WTC11 (cell line): ENCODE data around the gene SMOC2. TPM values are rescaled to one million over a fixed set of nuclear protein-coding genes. Genes with fewer than 3 reads are reported as not detected.

Source experiments
- ATAC-seq: fragments of 200-7000 bp; cut with Tn5 transposase; 2 replicates; pipeline ENCODE4 v1.10.0; 2021; ENCODE audit warnings: mild to moderate bottlenecking, moderate library complexity
- CTCF ChIA-PET: fragments of 300-600 bp; sonication (Branson Sonifier 250); formaldehyde crosslinking; loops from one replicate; lab custom pipeline; 2021; ENCODE audit warnings: antibody characterized with exemption; lab: Charles Lee
- POLR2A ChIA-PET: fragments of 350-600 bp; sonication (Branson Sonifier 250); formaldehyde crosslinking; loops from one replicate; lab custom pipeline; 2021; ENCODE audit warnings: antibody characterized with exemption; lab: Charles Lee
- DNase-seq: peaks from one replicate; pipeline ENCODE4 v3.0.0; 2021; ENCODE audit warnings: low spot score
- H3K27ac Mint-ChIP-seq: 2 replicates; pipeline ENCODE4 v1.8.0; 2021; ENCODE audit warnings: mixed read lengths
- H3K27me3 Mint-ChIP-seq: 2 replicates; pipeline ENCODE4 v1.8.0; 2021; ENCODE audit warnings: low read depth, mild to moderate bottlenecking, moderate library complexity, mixed read lengths
- H3K36me3 Mint-ChIP-seq: 2 replicates; pipeline ENCODE4 v1.8.0; 2021; ENCODE audit warnings: mixed read lengths
- H3K4me1 Mint-ChIP-seq: 2 replicates; pipeline ENCODE4 v1.8.0; 2022; ENCODE audit warnings: mixed read lengths
- H3K4me3 Mint-ChIP-seq: 2 replicates; pipeline ENCODE4 v1.8.0; 2021; ENCODE audit warnings: mild to moderate bottlenecking, moderate library complexity, mixed read lengths
- H3K9me3 Mint-ChIP-seq: 2 replicates; pipeline ENCODE4 v1.8.0; 2021; ENCODE audit warnings: mixed read lengths
- ATF3 ChIP-seq: sonication (generic); formaldehyde crosslinking; conservative IDR thresholded peaks from 2 replicates; pipeline ENCODE4 v1.8.1; 2022; ENCODE audit warnings: mild to moderate bottlenecking, missing genetic modification reagents
- E2F1 ChIP-seq: sonication (generic); formaldehyde crosslinking; IDR thresholded peaks from 2 replicates; pipeline ENCODE4 v1.8.0; 2022; ENCODE audit warnings: mild to moderate bottlenecking, missing genetic modification reagents
- E2F5 ChIP-seq: sonication (generic); formaldehyde crosslinking; IDR thresholded peaks from 2 replicates; pipeline ENCODE4 v1.8.1; 2022; ENCODE audit warnings: mild to moderate bottlenecking, moderate library complexity, missing genetic modification reagents
- ELF4 ChIP-seq: sonication (generic); formaldehyde crosslinking; IDR thresholded peaks from 2 replicates; pipeline ENCODE4 v1.8.1; 2022; ENCODE audit warnings: low read depth, mild to moderate bottlenecking, moderate library complexity, missing genetic modification reagents
- ESRRA ChIP-seq: sonication (generic); formaldehyde crosslinking; IDR thresholded peaks from 2 replicates; pipeline ENCODE4 v1.8.1; 2022; ENCODE audit warnings: mild to moderate bottlenecking, missing genetic modification reagents, borderline replicate concordance
- ETV6 ChIP-seq: sonication (generic); formaldehyde crosslinking; IDR thresholded peaks from 2 replicates; pipeline ENCODE4 v1.8.1; 2022; ENCODE audit warnings: mild to moderate bottlenecking, missing genetic modification reagents
- FOXP1 ChIP-seq: sonication (generic); formaldehyde crosslinking; IDR thresholded peaks from 2 replicates; pipeline ENCODE4 v1.8.0; 2022; ENCODE audit warnings: missing genetic modification reagents, mild to moderate bottlenecking, moderate library complexity, borderline replicate concordance
- GABPB1 ChIP-seq: sonication (generic); formaldehyde crosslinking; IDR thresholded peaks from 2 replicates; pipeline ENCODE4 v1.8.1; 2023; ENCODE audit warnings: mild to moderate bottlenecking, missing genetic modification reagents
- HMGXB4 ChIP-seq: sonication (generic); formaldehyde crosslinking; IDR thresholded peaks from 2 replicates; pipeline ENCODE4 v1.8.1; 2023; ENCODE audit warnings: mild to moderate bottlenecking, moderate library complexity, missing genetic modification reagents
- IRF1 ChIP-seq: sonication (generic); formaldehyde crosslinking; IDR thresholded peaks from 2 replicates; pipeline ENCODE4 v1.8.0; 2023; ENCODE audit warnings: missing genetic modification reagents
- IRF2 ChIP-seq: sonication (generic); formaldehyde crosslinking; IDR thresholded peaks from 2 replicates; pipeline ENCODE4 v1.8.0; 2022; ENCODE audit warnings: low read depth, missing genetic modification reagents, borderline replicate concordance
- JUN ChIP-seq: sonication (generic); formaldehyde crosslinking; IDR thresholded peaks from 2 replicates; pipeline ENCODE4 v1.8.0; 2023; ENCODE audit warnings: mild to moderate bottlenecking, missing genetic modification reagents
- MYBL2 ChIP-seq: sonication (generic); formaldehyde crosslinking; IDR thresholded peaks from 2 replicates; pipeline ENCODE4 v1.8.1; 2023; ENCODE audit warnings: mild to moderate bottlenecking, moderate library complexity, missing genetic modification reagents
- NR2C2 ChIP-seq: sonication (generic); formaldehyde crosslinking; IDR thresholded peaks from 2 replicates; pipeline ENCODE4 v1.8.0; 2022; ENCODE audit warnings: mild to moderate bottlenecking, missing genetic modification reagents
- RELA ChIP-seq: sonication (generic); formaldehyde crosslinking; IDR thresholded peaks from 2 replicates; pipeline ENCODE4 v1.8.1; 2022; ENCODE audit warnings: missing genetic modification reagents, mild to moderate bottlenecking, borderline replicate concordance
- STAT6 ChIP-seq: sonication (generic); formaldehyde crosslinking; conservative IDR thresholded peaks from 2 replicates; pipeline ENCODE4 v1.8.1; 2023; ENCODE audit warnings: mild to moderate bottlenecking, low read depth, missing genetic modification reagents, moderate library complexity
- TP53 ChIP-seq: sonication (generic); formaldehyde crosslinking; IDR thresholded peaks from 2 replicates; pipeline ENCODE4 v1.8.1; 2023; ENCODE audit warnings: mild to moderate bottlenecking, missing genetic modification reagents
- USF1 ChIP-seq: sonication (generic); formaldehyde crosslinking; IDR thresholded peaks from 2 replicates; pipeline ENCODE4 v1.8.0; 2022; ENCODE audit warnings: mild to moderate bottlenecking, missing genetic modification reagents
- ZMAT4 ChIP-seq: fragments of 250-450 bp; sonication (Bioruptor Pico); IDR thresholded peaks from 2 replicates; pipeline ENCODE4 v1.9.0; 2021; ENCODE audit warnings: mild to moderate bottlenecking
- ZNF138 ChIP-seq: sonication (generic); formaldehyde crosslinking; conservative IDR thresholded peaks from 2 replicates; pipeline ENCODE4 v1.8.1; 2022; ENCODE audit warnings: mild to moderate bottlenecking, moderate library complexity, missing genetic modification reagents
- ZNF425 ChIP-seq: fragments of 250-450 bp; sonication (Bioruptor Pico); conservative IDR thresholded peaks from 2 replicates; pipeline ENCODE4 v1.9.0; 2021; ENCODE audit warnings: mild to moderate bottlenecking
- total RNA-seq: library from RNA; stranded (reverse); gene quantifications from 3 replicates; pipeline ENCODE4 v1.2.3, GENCODE V29; 2021

The SMOC2 gene
- total RNA-seq, 1 experiment from 2014 or later, result 3.9 TPM

GRCh38 chr6:168447282-168447681, 6.3 kb downstream of the SMOC2 start (continued):
- TF ChIP-seq USF1 (CRISPR knock-in tag) (no peak), IRF2 (no peak), JUN (no peak), FOXP1 (CRISPR knock-in tag) (no peak), ZNF425 (no peak), ZNF138 (CRISPR knock-in tag) (no peak)

- no peaks in the 10 kb centered on the region for H3K36me3 Mint-ChIP-seq
- no peak for TF ChIP-seq HMGXB4 (CRISPR knock-in tag)
- TF ChIP-seq MYBL2 (CRISPR knock-in tag), result no peak
- TF ChIP-seq ESRRA (CRISPR knock-in tag), result no peak
- no peak for TF ChIP-seq E2F1
- no peak for TF ChIP-seq RELA (CRISPR knock-in tag)
- TF ChIP-seq, all 79 proteins: peak for 0
- DNase-seq (no peak), ATAC-seq (no peak)
- Mint-ChIP-seq H3K9me3 (no peaks in the 10 kb centered on the region), H3K27ac (no peak overlapping the region), H3K4me3 (no peak overlapping the region), H3K27me3 (peaks cover 22% of the 10 kb centered on the region), H3K4me1 (peaks cover 46% of the 10 kb centered on the region)
- ChIA-PET CTCF (no interaction called here), POLR2A (no interaction called here)
Observed at GRCh38 chr6:168447700-168448099, 6.7 kb downstream of the SMOC2 start.

- Mint-ChIP-seq H3K27me3 (peaks cover 15% of the 10 kb centered on the region), H3K4me1 (peaks cover 45% of the 10 kb centered on the region), H3K4me3 (no peak overlapping the region), H3K36me3 (no peaks in the 10 kb centered on the region), H3K27ac (no peak overlapping the region), H3K9me3 (no peaks in the 10 kb centered on the region)
- DNase-seq (no peak), ATAC-seq (no peak)
- POLR2A ChIA-PET, result no interaction called here
- CTCF ChIA-PET, result no interaction called here
- TF ChIP-seq ATF3 (CRISPR knock-in tag) (no peak), ZMAT4 (CRISPR knock-in tag) (no peak), ELF4 (no peak), NR2C2 (CRISPR knock-in tag) (no peak), IRF1 (no peak), IRF2 (no peak), ETV6 (no peak), E2F5 (CRISPR knock-in tag) (no peak), TP53 (CRISPR knock-in tag) (no peak), GABPB1 (CRISPR knock-in tag) (no peak), STAT6 (CRISPR knock-in tag) (no peak)
Observed at GRCh38 chr6:168448243-168448855, 7.4 kb downstream of the SMOC2 start.
